ENCODE measurements around the gene POLR3C.
"Not testable (repeated sequence)": the region's sequence is repeated elsewhere in the genome, so short reads cannot be mapped to it uniquely, and the experiment has no call there.

The POLR3C gene

GRCh38 chr1:145823565-145824498, at the start of gene POLR3C, which contains the start of gene RNF115:
POLR3C (plus strand) TSS chr1:145824200; CDS start chr1:145825777, 1,577 bp downstream.
RNF115 (minus strand) TSS chr1:145824095; CDS start chr1:145823873, 222 bp downstream.
- peak; percentile 66 to 72 for DNase-seq (ENCODE audit: low read depth in 2 of 2)

- no peak for DNase-seq (ENCODE audit: low read depth in 2 of 2)
Observed at GRCh38 chr1:145777357-145778145, 46.4 kb upstream of the POLR3C start.

GRCh38 chr1:145778146-145778540, 45.9 kb upstream of the POLR3C start:
- DNase-seq (ENCODE audit: low read depth in 2 of 2), result no peak

- DNase-seq (ENCODE audit: low read depth in 2 of 2), result no peak
Observed at GRCh38 chr1:145782272-145783099, 41.5 kb upstream of the POLR3C start.

- no peak for DNase-seq (ENCODE audit: low read depth in 2 of 2)
Observed at GRCh38 chr1:145784409-145784808, 39.6 kb upstream of the POLR3C start.

- no peak for DNase-seq (ENCODE audit: low read depth in 2 of 2)
Observed at GRCh38 chr1:145785547-145785946, 38.5 kb upstream of the POLR3C start.

GRCh38 chr1:145786271-145786670, 37.7 kb upstream of the POLR3C start:
- DNase-seq (ENCODE audit: low read depth in 2 of 2), result no peak

GRCh38 chr1:145788580-145788979, 35.4 kb upstream of the POLR3C start:
- DNase-seq (ENCODE audit: low read depth in 2 of 2), result no peak

GRCh38 chr1:145791860-145792259, 32.1 kb upstream of the POLR3C start:
- not testable (repeated sequence) for DNase-seq (ENCODE audit: low read depth in 2 of 2)

- no peak for DNase-seq (ENCODE audit: low read depth in 2 of 2)
Observed at GRCh38 chr1:145792484-145792883, 31.5 kb upstream of the POLR3C start.

- DNase-seq (ENCODE audit: low read depth in 2 of 2), result no peak
Observed at GRCh38 chr1:145795257-145795881, 28.6 kb upstream of the POLR3C start.

GRCh38 chr1:145796753-145797152, 27.2 kb upstream of the POLR3C start:
- DNase-seq (ENCODE audit: low read depth in 2 of 2), result no peak

GRCh38 chr1:145799806-145800205, 24.2 kb upstream of the POLR3C start:
- no peak for DNase-seq (ENCODE audit: low read depth in 2 of 2)

- DNase-seq (ENCODE audit: low read depth in 2 of 2), result no peak
Observed at GRCh38 chr1:145804235-145805045, 19.6 kb upstream of the POLR3C start.

- no peak for DNase-seq (ENCODE audit: low read depth in 2 of 2)
Observed at GRCh38 chr1:145805057-145805456, 18.9 kb upstream of the POLR3C start.

- no peak for DNase-seq (ENCODE audit: low read depth in 2 of 2)
Observed at GRCh38 chr1:145806408-145806807, 17.6 kb upstream of the POLR3C start.

- DNase-seq (ENCODE audit: low read depth in 2 of 2), result no peak
Observed at GRCh38 chr1:145806844-145807243, 17.2 kb upstream of the POLR3C start.

GRCh38 chr1:145812977-145813810, 10.8 kb upstream of the POLR3C start:
- DNase-seq (ENCODE audit: low read depth in 2 of 2), result not testable (repeated sequence)

GRCh38 chr1:145818095-145818494, 5.9 kb upstream of the POLR3C start:
- not testable (repeated sequence) for DNase-seq (ENCODE audit: low read depth in 2 of 2)

Measured in stimulated activated CD4-positive, alpha-beta T cell treated with anti-CD3 and anti-CD28 coated beads, Interleukin-12 subunit alpha, Interleukin-12 subunit beta, amount 100 ng/mL, for 24 hours (primary cell).